Gastroesophageal sphincter (tissue), 2 donors: ENCODE data around the gene PIWIL4.

Source experiments
- POLR2A ChIP-seq, 2 donors: fragments of 450-650 bp; IDR thresholded peaks; one replicate each; pipeline ENCODE4 v1.6.1; 2017; ENCODE audit warnings: antibody characterized with exemption in 2 of 2, mild to moderate bottlenecking in 2 of 2, moderate library complexity in 1 of 2
- POLR2AphosphoS5 ChIP-seq: sonication (generic); formaldehyde crosslinking; IDR thresholded peaks from one replicate; pipeline ENCODE4 v1.6.1; 2017; ENCODE audit warnings: antibody characterized with exemption

GRCh38 chr11:94629741-94630140 lies 62.6 kb downstream of the PIWIL4 start:
- TF ChIP-seq POLR2AphosphoS5 (no peak), POLR2A (IDR thresholded peaks at IDR 0.05) (no peak)
